GM06990 (cell line): ENCODE results near the gene NUDT12.

ENCODE experiments used
- DNase-seq: peaks from one replicate; pipeline ENCODE4 v3.0.0-alpha.2; 2011; ENCODE audit not compliant: insufficient read length; ENCODE audit errors: extremely low read depth
- H3K27me3 ChIP-seq: replicated peaks from 2 replicates; pipeline ENCODE4 v1.6.0; 2011; ENCODE audit warnings: low read length; ENCODE audit not compliant: control insufficient read depth, insufficient read depth
- H3K36me3 ChIP-seq: 2 replicates; pipeline ENCODE4 v1.5.1; 2011; ENCODE audit warnings: low read length; ENCODE audit not compliant: control insufficient read depth, insufficient read depth
- H3K4me3 ChIP-seq: replicated peaks from 2 replicates; pipeline ENCODE4 v1.5.1; 2011; ENCODE audit warnings: low read depth, mild to moderate bottlenecking, control low read depth, low read length
- TF ChIP-seq, protein P1 (sequence below): IDR thresholded peaks from 2 replicates; pipeline ENCODE4 v1.5.1; 2011; ENCODE audit warnings: low read length, control low read depth, mild to moderate bottlenecking, inconsistent platforms; ENCODE audit not compliant: insufficient read depth, poor library complexity, severe bottlenecking

The NUDT12 gene

DNA sequence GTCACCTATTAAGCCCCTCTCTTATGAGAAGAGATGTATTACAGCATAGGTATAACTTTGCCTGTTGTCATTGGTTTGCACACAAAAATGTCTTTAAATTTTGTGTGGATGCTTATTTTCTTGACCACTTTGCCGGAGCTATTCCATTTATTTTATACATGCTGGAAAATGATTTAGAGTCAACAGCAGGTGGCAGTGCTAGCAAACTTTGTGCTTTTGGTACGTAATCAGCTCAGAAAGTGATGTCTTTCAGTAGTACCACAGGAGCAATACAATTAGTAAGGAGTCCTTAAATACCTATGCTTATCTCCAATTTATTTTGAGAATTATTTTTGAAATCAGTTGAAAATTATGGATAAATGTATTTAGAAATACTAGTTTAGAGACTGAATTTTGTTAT, 19.8 kb upstream of the NUDT12 start:
- DNase-seq = no peak
- Histone ChIP-seq H3K4me3 (no peak overlapping the region), H3K27me3 (no peaks in the 10 kb centered on the region), H3K36me3 (no peaks in the 10 kb centered on the region)
- TF ChIP-seq, protein P1, sequence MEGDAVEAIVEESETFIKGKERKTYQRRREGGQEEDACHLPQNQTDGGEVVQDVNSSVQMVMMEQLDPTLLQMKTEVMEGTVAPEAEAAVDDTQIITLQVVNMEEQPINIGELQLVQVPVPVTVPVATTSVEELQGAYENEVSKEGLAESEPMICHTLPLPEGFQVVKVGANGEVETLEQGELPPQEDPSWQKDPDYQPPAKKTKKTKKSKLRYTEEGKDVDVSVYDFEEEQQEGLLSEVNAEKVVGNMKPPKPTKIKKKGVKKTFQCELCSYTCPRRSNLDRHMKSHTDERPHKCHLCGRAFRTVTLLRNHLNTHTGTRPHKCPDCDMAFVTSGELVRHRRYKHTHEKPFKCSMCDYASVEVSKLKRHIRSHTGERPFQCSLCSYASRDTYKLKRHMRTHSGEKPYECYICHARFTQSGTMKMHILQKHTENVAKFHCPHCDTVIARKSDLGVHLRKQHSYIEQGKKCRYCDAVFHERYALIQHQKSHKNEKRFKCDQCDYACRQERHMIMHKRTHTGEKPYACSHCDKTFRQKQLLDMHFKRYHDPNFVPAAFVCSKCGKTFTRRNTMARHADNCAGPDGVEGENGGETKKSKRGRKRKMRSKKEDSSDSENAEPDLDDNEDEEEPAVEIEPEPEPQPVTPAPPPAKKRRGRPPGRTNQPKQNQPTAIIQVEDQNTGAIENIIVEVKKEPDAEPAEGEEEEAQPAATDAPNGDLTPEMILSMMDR = peak; percentile 31

DNA sequence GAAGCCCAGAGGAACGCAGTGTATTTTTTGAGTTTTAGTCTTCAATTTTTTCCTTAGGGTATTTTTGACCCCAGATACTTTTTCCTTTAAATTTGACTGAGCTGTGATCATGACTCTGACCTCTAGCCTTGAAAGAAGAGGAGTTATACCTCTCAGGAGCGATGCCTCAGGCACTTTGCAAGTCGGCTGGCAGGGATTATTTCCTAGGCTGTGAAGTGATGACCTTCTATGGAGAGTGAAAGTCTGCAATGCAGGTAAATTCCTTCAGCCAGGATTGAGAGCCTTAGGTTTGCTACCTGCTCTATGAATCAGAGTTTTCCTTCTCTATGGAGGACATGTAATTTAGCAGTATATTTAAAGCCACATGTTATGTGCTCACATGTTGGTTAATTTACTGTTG, 10.8 kb upstream of the NUDT12 start:
- Histone ChIP-seq H3K36me3 (no peaks in the 10 kb centered on the region), H3K27me3 (no peaks in the 10 kb centered on the region; the same call in 1 of the 2 replicates), H3K4me3 (no peak overlapping the region)
- TF ChIP-seq, protein P1 = no peak
- DNase-seq = no peak

DNA sequence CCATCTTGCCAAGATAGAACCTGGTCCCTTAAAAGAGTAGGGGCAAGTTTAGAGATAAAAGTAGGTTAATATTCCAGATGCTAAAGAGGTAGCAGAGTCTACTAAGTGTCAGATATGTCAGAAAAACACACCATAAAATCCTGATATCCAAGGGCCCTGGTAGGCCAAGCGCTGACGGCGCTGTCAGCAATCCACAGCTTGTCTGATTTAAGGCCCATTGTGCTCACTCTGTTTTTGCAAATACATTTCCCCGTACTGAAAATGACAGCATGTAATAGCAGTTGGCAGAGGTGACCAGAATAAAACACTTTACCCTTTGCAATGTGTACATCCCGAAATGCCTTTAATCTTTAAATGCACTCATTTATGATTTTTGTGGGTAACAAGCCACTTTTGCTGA, 9.9 kb upstream of the NUDT12 start:
- no peaks in the 10 kb centered on the region; the same call in 1 of the 2 replicates for H3K27me3 ChIP-seq

DNA sequence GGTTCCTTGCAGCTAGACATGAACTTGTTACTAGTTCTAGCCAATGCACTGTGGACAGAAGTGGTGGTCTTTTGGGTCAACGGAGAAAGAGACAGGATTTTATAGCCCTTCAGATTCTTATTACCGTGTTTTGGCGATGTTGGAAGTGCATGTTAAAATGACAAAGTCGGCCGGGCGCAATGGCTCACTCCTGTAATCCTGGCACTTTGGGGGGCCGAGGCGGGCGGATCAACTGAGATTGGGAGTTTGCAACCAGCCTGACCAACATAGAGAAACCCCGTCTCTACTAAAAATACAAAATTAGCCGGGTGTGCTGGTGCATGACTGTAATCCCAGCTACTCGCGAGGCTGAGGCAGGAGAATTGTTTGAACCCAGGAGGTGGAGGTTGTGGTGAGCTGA, 9.1 kb upstream of the NUDT12 start:
- TF ChIP-seq, protein P1 = no peak
- no peaks in the 10 kb centered on the region for H3K36me3 ChIP-seq
- H3K27me3 ChIP-seq = no peaks in the 10 kb centered on the region; the same call in 1 of the 2 replicates
- H3K4me3 ChIP-seq = no peak overlapping the region
- DNase-seq = no peak

More for the DNA sequence above, 9.9 kb upstream of the NUDT12 start:
- TF ChIP-seq, protein P1 = no peak
- DNase-seq = no peak
- Histone ChIP-seq H3K36me3 (no peaks in the 10 kb centered on the region), H3K4me3 (no peak overlapping the region)

DNA sequence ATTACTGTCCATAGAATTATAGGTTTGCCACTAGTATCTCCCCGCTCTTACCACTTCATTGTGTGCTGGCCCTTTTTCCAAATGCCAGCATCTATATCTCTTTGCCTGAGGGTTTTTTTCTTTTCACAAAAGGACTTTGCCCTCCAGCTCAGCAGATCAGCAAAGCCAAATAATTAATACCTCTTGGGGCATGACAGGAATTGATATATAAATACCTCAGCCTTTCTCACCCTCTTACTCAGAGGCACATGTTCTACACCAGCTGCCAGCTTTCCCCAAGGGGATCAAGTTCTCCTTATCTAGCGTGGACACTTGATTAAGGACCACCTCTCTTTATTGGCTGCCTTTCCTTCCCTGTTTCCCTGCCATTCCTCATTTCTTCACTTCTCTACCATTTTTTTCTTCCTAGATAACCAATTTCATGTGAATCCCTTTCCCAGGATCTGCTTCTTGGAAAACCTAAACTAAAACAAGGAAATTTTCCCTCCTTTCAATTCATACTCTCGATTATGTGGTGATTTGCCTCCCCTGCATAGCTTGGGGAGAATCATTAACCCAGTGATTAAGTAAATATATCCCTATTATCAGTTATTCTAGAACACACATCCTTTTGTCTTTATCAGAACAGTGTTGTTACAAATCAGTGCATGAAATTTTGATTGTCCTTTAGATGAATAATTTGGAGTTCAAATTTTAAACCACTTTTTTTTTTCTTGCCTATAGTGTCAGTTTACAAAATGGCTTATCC, 6.9 kb upstream of the NUDT12 start:
- H3K4me3 ChIP-seq = no peak overlapping the region
- TF ChIP-seq, protein P1 = no peak
- no peak for DNase-seq
- no peaks in the 10 kb centered on the region for H3K36me3 ChIP-seq
- H3K27me3 ChIP-seq = no peaks in the 10 kb centered on the region; the same call in 1 of the 2 replicates

DNA sequence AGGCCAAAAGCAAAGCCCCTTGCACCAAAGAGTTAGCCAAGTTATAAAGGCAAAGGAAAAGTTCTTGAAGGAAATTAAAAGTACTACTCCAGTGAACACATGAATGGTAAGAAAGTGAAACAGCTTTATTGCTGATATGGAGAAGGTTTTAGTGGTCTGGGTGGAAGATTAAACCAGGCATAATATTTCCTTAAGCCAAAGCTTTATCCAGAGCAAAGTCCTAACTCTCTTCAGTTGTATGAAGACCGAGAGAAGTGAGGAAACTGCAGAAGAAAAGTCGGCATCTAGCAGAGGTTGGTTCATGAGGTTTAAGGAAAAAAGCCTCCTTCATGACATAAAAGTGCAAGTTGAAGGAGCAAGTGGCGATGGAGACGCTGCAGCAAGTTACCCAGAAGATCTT, 3.1 kb upstream of the NUDT12 start:
- no peaks in the 10 kb centered on the region for H3K36me3 ChIP-seq
- no peak for DNase-seq
- H3K27me3 ChIP-seq = no peaks in the 10 kb centered on the region
- TF ChIP-seq, protein P1 = no peak
- no peak overlapping the region for H3K4me3 ChIP-seq
